CD8-positive, alpha-beta memory T cell (primary cell): ENCODE results near the gene GABPA. TPM values are rescaled to one million over a fixed set of nuclear protein-coding genes. Genes with fewer than 3 reads are reported as not detected.
"Not testable (repeated sequence)": the region's sequence is repeated elsewhere in the genome, so short reads cannot be mapped to it uniquely, and the experiment has no call there.

Experiments used
- CTCF ChIA-PET: fragments of 350-600 bp; sonication (Branson Sonifier 250); formaldehyde crosslinking; loops from one replicate; lab custom pipeline; 2021; ENCODE audit warnings: antibody characterized with exemption; lab: Charles Lee
- POLR2A ChIA-PET: fragments of 350-600 bp; sonication (Branson Sonifier 250); formaldehyde crosslinking; loops from one replicate; lab custom pipeline; 2021; ENCODE audit warnings: antibody characterized with exemption; lab: Charles Lee
- DNase-seq, 5 donors: peaks; one replicate each; pipeline versions ENCODE4 v3.0.0 to v3.0.0-alpha.2; 2020 to 2022; ENCODE audit warnings: mixed read lengths in 1 of 5
- H3K27ac ChIP-seq: one replicate; pipeline ENCODE4 v1.7.0; 2013; ENCODE audit warnings: low read depth, mild to moderate bottlenecking, low read length, moderate library complexity
- H3K27me3 ChIP-seq: 2 replicates; pipeline ENCODE4 v1.7.0; 2013; ENCODE audit warnings: low read length, mild to moderate bottlenecking; ENCODE audit not compliant: insufficient read depth, poor library complexity, severe bottlenecking
- H3K36me3 ChIP-seq: 2 replicates; pipeline ENCODE4 v1.7.0; 2013; ENCODE audit warnings: mild to moderate bottlenecking, low read length, moderate library complexity; ENCODE audit not compliant: insufficient read depth
- H3K4me1 ChIP-seq: 2 replicates; pipeline ENCODE4 v1.7.0; 2013; ENCODE audit warnings: mild to moderate bottlenecking, low read length, moderate library complexity; ENCODE audit not compliant: insufficient read depth
- H3K4me3 ChIP-seq: 2 replicates; pipeline ENCODE4 v1.7.0; 2013; ENCODE audit warnings: mild to moderate bottlenecking, low read length
- H3K9me3 ChIP-seq: 2 replicates; pipeline ENCODE4 v1.7.0; 2013; ENCODE audit warnings: mild to moderate bottlenecking, low read length
- H3K27ac Mint-ChIP-seq, 8 donors: one replicate each; pipeline ENCODE4 v1.8.0; 2020 to 2021; ENCODE audit warnings: mixed read lengths in 8 of 8, mild to moderate bottlenecking in 6 of 8, inconsistent platforms in 3 of 8, moderate library complexity in 3 of 8
- H3K27me3 Mint-ChIP-seq, 2 donors: one replicate each; pipeline ENCODE4 v1.8.0; 2020 to 2021; ENCODE audit warnings: mixed read lengths in 2 of 2, mild to moderate bottlenecking in 1 of 2, moderate library complexity in 1 of 2
- H3K36me3 Mint-ChIP-seq, 3 donors: one replicate each; pipeline ENCODE4 v1.8.0; 2020 to 2021; ENCODE audit warnings: mixed read lengths in 3 of 3, inconsistent platforms in 1 of 3, mild to moderate bottlenecking in 1 of 3
- H3K4me1 Mint-ChIP-seq, 3 donors: one replicate each; pipeline ENCODE4 v1.8.0; 2020 to 2021; ENCODE audit warnings: mixed read lengths in 3 of 3, inconsistent platforms in 1 of 3, mild to moderate bottlenecking in 1 of 3
- H3K4me3 Mint-ChIP-seq, 7 donors: one replicate each; pipeline ENCODE4 v1.8.0; 2020 to 2021; ENCODE audit warnings: mixed read lengths in 7 of 7, mild to moderate bottlenecking in 6 of 7, moderate library complexity in 4 of 7, inconsistent platforms in 2 of 7
- H3K9me3 Mint-ChIP-seq, 5 donors: one replicate each; pipeline ENCODE4 v1.8.0; 2020 to 2022; ENCODE audit warnings: mixed read lengths in 5 of 5, mild to moderate bottlenecking in 3 of 5, moderate library complexity in 2 of 5, inconsistent platforms in 1 of 5
- polyA plus RNA-seq: library from polyadenylated mRNA; unstranded; fragments of 300-500 nt; fragmentation: Illumina TruSeq; gene quantifications from one replicate; pipeline ENCODE4 v1.2.3, GENCODE V29; 2021
- total RNA-seq, 2 experiments: library from RNA; stranded (reverse); gene quantifications; one replicate each; pipeline ENCODE4 v1.2.3, GENCODE V29; 2021

The GABPA gene
- total and polyA plus RNA-seq, 3 experiments from 2014 or later, result 17.9 to 26.8 (median 25.0) TPM

DNA sequence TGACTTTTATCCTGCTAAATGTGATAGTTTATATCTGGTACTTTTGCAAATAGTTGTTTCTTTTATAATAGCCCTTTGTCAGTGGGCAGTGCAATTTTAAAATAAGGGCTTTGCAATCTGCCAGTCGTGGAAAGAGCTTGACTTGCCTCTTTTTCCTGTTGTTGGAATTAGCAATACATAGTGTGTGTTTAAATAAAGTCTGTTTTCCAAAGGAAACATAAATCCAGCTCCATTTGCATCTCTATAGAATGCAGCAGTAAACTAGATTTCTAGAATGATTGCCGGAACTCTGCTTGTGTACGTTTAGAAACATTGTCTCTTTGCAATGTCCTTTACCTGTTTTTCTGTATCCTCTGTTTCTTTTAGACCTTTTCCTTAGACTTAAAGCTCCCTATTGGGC, 33.1 kb downstream of the GABPA start:
- Mint-ChIP-seq H3K9me3 (no peaks in the 10 kb centered on the region), H3K36me3 (peaks cover 3 to 66% (median 23%) of the 10 kb centered on the region in 3 donors), H3K27me3 (no peaks in the 10 kb centered on the region), H3K27ac (no peak overlapping the region), H3K4me1 (peaks cover 0 to 6% (median 0%) of the 10 kb centered on the region in 3 donors), H3K4me3 (no peak overlapping the region)
- Histone ChIP-seq H3K27me3 (no peaks in the 10 kb centered on the region), H3K4me1 (no peaks in the 10 kb centered on the region), H3K27ac (no peak overlapping the region), H3K9me3 (no peaks in the 10 kb centered on the region), H3K36me3 (peaks cover 15% of the 10 kb centered on the region), H3K4me3 (no peak overlapping the region)
- ChIA-PET POLR2A (no interaction called here), CTCF (no interaction called here)
- DNase-seq, result no peak

GRCh38 chr21:25772686-25773085, 37.9 kb downstream of the GABPA start:
- no peaks in the 10 kb centered on the region for H3K36me3 ChIP-seq
- no peaks in the 10 kb centered on the region for H3K27me3 ChIP-seq
- H3K27ac ChIP-seq, result no peak overlapping the region
- DNase-seq, result no peak
- peaks cover 0 to 6% (median 0%) of the 10 kb centered on the region in 3 donors for H3K4me1 Mint-ChIP-seq
- no peaks in the 10 kb centered on the region for H3K27me3 Mint-ChIP-seq
- no peaks in the 10 kb centered on the region for H3K9me3 ChIP-seq
- H3K4me3 Mint-ChIP-seq, result no peak overlapping the region
- ChIA-PET CTCF (no interaction called here), POLR2A (no interaction called here)
- no peak overlapping the region for H3K4me3 ChIP-seq
- no peaks in the 10 kb centered on the region for H3K4me1 ChIP-seq
- peaks cover 0 to 24% (median 2%) of the 10 kb centered on the region in 3 donors for H3K36me3 Mint-ChIP-seq
- peak overlapping the region in 2 of 8 donors; percentile 5 to 17 for H3K27ac Mint-ChIP-seq
- H3K9me3 Mint-ChIP-seq, result no peaks in the 10 kb centered on the region

DNA sequence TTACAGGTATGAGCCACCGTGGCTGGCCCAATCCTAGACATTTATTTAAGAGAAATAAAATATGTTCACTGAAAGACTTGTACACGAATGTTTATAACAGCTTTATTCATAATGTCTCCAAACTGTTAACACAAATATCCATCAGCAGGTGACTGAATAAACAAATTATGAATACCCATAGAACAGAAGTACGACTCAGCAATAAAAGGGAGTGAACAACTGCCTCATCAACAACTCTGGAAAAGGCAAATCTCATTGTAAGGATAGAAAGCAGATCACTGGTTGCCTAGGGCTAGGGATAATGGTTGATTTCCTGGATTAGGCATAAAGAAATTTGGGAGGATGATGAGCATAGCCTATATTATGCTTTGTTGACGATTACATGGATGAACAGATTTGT, 41.7 kb downstream of the GABPA start:
- POLR2A ChIA-PET, result no interaction called here
- Histone ChIP-seq H3K27ac (no peak overlapping the region), H3K9me3 (no peaks in the 10 kb centered on the region), H3K27me3 (no peaks in the 10 kb centered on the region), H3K4me3 (no peak overlapping the region), H3K36me3 (no peaks in the 10 kb centered on the region), H3K4me1 (no peaks in the 10 kb centered on the region)
- DNase-seq, result no peak
- Mint-ChIP-seq H3K4me3 (no peak overlapping the region), H3K27me3 (no peaks in the 10 kb centered on the region), H3K36me3 (peaks cover 0 to 4% (median 0%) of the 10 kb centered on the region in 3 donors), H3K4me1 (peaks cover 0 to 2% (median 0%) of the 10 kb centered on the region in 3 donors), H3K9me3 (peaks cover 0 to 3% (median 0%) of the 10 kb centered on the region in 5 donors), H3K27ac (peak overlapping the region in 1 of 8 donors; percentile 2)
- CTCF ChIA-PET, result no interaction called here

- H3K36me3 Mint-ChIP-seq, H3K27me3 Mint-ChIP-seq, H3K9me3 ChIP-seq, H3K4me1 ChIP-seq, H3K27ac Mint-ChIP-seq, H3K27ac ChIP-seq, DNase-seq, H3K4me3 ChIP-seq, H3K4me3 Mint-ChIP-seq, H3K36me3 ChIP-seq, H3K27me3 ChIP-seq, POLR2A ChIA-PET, H3K9me3 Mint-ChIP-seq, H3K4me1 Mint-ChIP-seq: not testable (repeated sequence)
- CTCF ChIA-PET, result interaction anchor here (1.0 to 1.8 kb wide), 2 partner anchors 12 to 170 kb away, joined by 3 to 4 read pairs; no protein-coding TSS in a partner anchor
These were observed 43.5 kb downstream of the GABPA start for GRCh38 chr21:25778126-25778875.

GRCh38 chr21:25788677-25789076, 53.9 kb downstream of the GABPA start:
- no peak overlapping the region for H3K27ac Mint-ChIP-seq
- H3K4me1 Mint-ChIP-seq, result peaks cover 9 to 16% (median 15%) of the 10 kb centered on the region in 3 donors
- Histone ChIP-seq H3K4me1 (no peaks in the 10 kb centered on the region), H3K27me3 (peaks cover 6% of the 10 kb centered on the region), H3K4me3 (no peak overlapping the region), H3K36me3 (no peaks in the 10 kb centered on the region), H3K27ac (no peak overlapping the region), H3K9me3 (no peaks in the 10 kb centered on the region)
- ChIA-PET CTCF (no interaction called here), POLR2A (no interaction called here)
- H3K4me3 Mint-ChIP-seq, result no peak overlapping the region
- no peaks in the 10 kb centered on the region for H3K9me3 Mint-ChIP-seq
- no peak for DNase-seq
- no peaks in the 10 kb centered on the region for H3K36me3 Mint-ChIP-seq
- H3K27me3 Mint-ChIP-seq, result peaks cover 1 to 39% of the 10 kb centered on the region in 2 donors

DNA sequence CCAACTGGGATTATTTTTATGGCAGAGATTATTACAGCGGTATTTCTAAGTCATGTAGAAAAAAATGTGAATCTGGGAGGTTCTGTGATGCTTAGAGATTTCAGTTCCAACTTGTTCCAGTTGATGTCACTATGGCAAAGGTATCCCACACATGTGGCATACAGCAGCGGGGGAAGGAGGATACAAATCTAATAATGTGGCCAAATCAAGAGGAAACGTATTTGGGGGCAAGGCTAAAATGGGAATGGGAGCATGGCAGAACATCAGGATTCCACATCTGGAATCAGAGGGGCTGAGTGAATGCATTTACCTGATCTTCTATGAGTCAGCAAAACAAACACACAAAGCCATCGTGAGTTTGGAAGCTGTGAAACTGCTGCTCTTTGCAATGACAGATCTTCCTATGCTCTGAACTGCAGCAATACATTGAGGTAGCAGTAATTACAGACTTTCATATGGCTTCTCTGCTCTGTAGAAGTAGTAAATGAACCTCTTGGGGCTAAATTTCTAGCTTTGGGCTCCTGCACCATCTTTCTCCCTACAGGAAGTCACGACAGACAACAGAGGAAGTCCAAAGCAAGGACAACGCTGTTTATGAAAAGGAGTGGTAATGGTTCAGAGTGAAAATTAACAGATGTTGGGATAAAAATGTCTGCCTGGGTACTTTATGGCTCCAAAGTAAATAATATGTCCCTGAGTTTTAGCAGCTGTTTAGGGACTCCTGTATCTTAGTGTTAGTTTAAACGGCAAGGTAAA, 55.5 kb downstream of the GABPA start:
- Mint-ChIP-seq H3K9me3 (no peaks in the 10 kb centered on the region), H3K27ac (peak overlapping the region in 3 of 8 donors; percentile 7 to 41 (median 10)), H3K27me3 (peaks cover 1 to 41% of the 10 kb centered on the region in 2 donors), H3K4me3 (peak overlapping the region; percentile 42 to 77 (median 68)), H3K36me3 (no peaks in the 10 kb centered on the region), H3K4me1 (peaks cover 9 to 16% (median 15%) of the 10 kb centered on the region in 3 donors)
- ChIA-PET CTCF (interaction anchor here (0.7 to 1.7 kb wide), 3 partner anchors 11 to 14 kb away, joined by 3 to 7 read pairs (median 3); no protein-coding TSS in a partner anchor), POLR2A (no interaction called here)
- Histone ChIP-seq H3K4me3 (peak overlapping the region; percentile 49), H3K27me3 (peaks cover 6% of the 10 kb centered on the region), H3K9me3 (no peaks in the 10 kb centered on the region), H3K36me3 (no peaks in the 10 kb centered on the region), H3K27ac (no peak overlapping the region), H3K4me1 (no peaks in the 10 kb centered on the region)
- DNase-seq, result no peak

GRCh38 chr21:25790878-25791204, 56.1 kb downstream of the GABPA start:
- DNase-seq, result no peak
- H3K27me3 ChIP-seq, result peaks cover 3% of the 10 kb centered on the region
- CTCF ChIA-PET, result interaction anchor here (0.7 to 1.7 kb wide), 3 partner anchors 11 to 14 kb away, joined by 3 to 7 read pairs (median 3); no protein-coding TSS in a partner anchor
- POLR2A ChIA-PET, result no interaction called here
- Mint-ChIP-seq H3K27ac (peak overlapping the region in 1 of 8 donors; percentile 41), H3K4me1 (peaks cover 9 to 16% (median 15%) of the 10 kb centered on the region in 3 donors), H3K4me3 (peak overlapping the region; percentile 20 to 75 (median 66)), H3K9me3 (no peaks in the 10 kb centered on the region), H3K27me3 (peaks cover 1 to 45% of the 10 kb centered on the region in 2 donors), H3K36me3 (no peaks in the 10 kb centered on the region)
- H3K27ac ChIP-seq, result no peak overlapping the region
- H3K36me3 ChIP-seq, result no peaks in the 10 kb centered on the region
- H3K9me3 ChIP-seq, result no peaks in the 10 kb centered on the region
- H3K4me1 ChIP-seq, result no peaks in the 10 kb centered on the region
- no peak overlapping the region for H3K4me3 ChIP-seq

GRCh38 chr21:25791319-25791718, 56.5 kb downstream of the GABPA start:
- Histone ChIP-seq H3K4me1 (no peaks in the 10 kb centered on the region), H3K4me3 (no peak overlapping the region), H3K27me3 (no peaks in the 10 kb centered on the region), H3K36me3 (no peaks in the 10 kb centered on the region), H3K9me3 (no peaks in the 10 kb centered on the region), H3K27ac (no peak overlapping the region)
- no peaks in the 10 kb centered on the region for H3K9me3 Mint-ChIP-seq
- ChIA-PET CTCF (interaction anchor here (1.4 to 1.7 kb wide), 2 partner anchors 10 to 13 kb away, joined by 3 to 7 read pairs; no protein-coding TSS in a partner anchor), POLR2A (no interaction called here)
- no peaks in the 10 kb centered on the region for H3K36me3 Mint-ChIP-seq
- H3K27ac Mint-ChIP-seq, result peak overlapping the region in 1 of 8 donors; percentile 31
- no peak for DNase-seq
- H3K27me3 Mint-ChIP-seq, result peaks cover 1 to 41% of the 10 kb centered on the region in 2 donors
- H3K4me3 Mint-ChIP-seq, result peak overlapping the region in 1 of 7 donors; percentile 8
- H3K4me1 Mint-ChIP-seq, result peaks cover 9 to 16% (median 15%) of the 10 kb centered on the region in 3 donors
